ENCODE results near the gene LACC1. TPM values are rescaled to one million over a fixed set of nuclear protein-coding genes. Genes with fewer than 3 reads are reported as not detected.

Gene LACC1
- total and polyA plus RNA-seq, 2 of the 8 experiments (the other 6 are each of a cell fraction or from before 2014, with no cell fraction given), result 0.57 to 3.6 TPM

- H3K4me1 ChIP-seq (replicated peaks in 1 of 4; ENCODE audit: control insufficient read depth in 3 of 4, insufficient read depth in 4 of 4, low read length in 3 of 4), result no peaks in the 10 kb centered on the region
- no peak for DNase-seq (ENCODE audit: low read depth in 1 of 2, low spot score in 2 of 2)
- H2AFZ ChIP-seq (ENCODE audit: low read length), result no peak overlapping the region
- H3K36me3 ChIP-seq (ENCODE audit: control insufficient read depth in 2 of 4, insufficient read depth in 4 of 4, low read length in 3 of 4), result no peaks in the 10 kb centered on the region
- no peak overlapping the region for H3K14ac ChIP-seq (ENCODE audit: insufficient read length)
- no peaks in the 10 kb centered on the region for H3K79me1 ChIP-seq (ENCODE audit: low read depth, low read length)
- H2BK20ac ChIP-seq (ENCODE audit: low read length), result no peak overlapping the region
- no peak overlapping the region for H3K4ac ChIP-seq (replicated peaks; ENCODE audit: insufficient read length, low read depth, low read length)
- no peak overlapping the region for H3K4me2 ChIP-seq (ENCODE audit: insufficient read depth in 1 of 2, low read depth in 2 of 2, low read length in 2 of 2)
- H3K27me3 ChIP-seq (replicated peaks in 1 of 4; ENCODE audit: control insufficient read depth in 3 of 4, extremely low read depth in 1 of 4, insufficient read depth in 3 of 4, low read length in 3 of 4), result peaks cover 0 to 1% (median 0%) of the 10 kb centered on the region in 4 experiments; a peak in 1 of 7 replicates
- H3K23ac ChIP-seq (ENCODE audit: insufficient read length), result no peak overlapping the region
- ChIA-PET POLR2A (ENCODE audit: partially characterized antibody) (no interaction called here), CTCF (ENCODE audit: partially characterized antibody) (interaction anchor here (0.6 to 2.5 kb wide), 4 partner anchors 13 to 473 kb away, joined by 3 to 19 read pairs (median 5); no protein-coding TSS in a partner anchor)
- no peak for TF ChIP-seq SIX5 (IDR thresholded peaks at IDR 0.05; ENCODE audit: low read depth, low read length)
- TF ChIP-seq E2F6 (IDR thresholded peaks at IDR 0.05), result no peak
- TF ChIP-seq HDAC6 (IDR thresholded peaks at IDR 0.05; ENCODE audit: low read depth, low read length), result no peak
- TF ChIP-seq TAF1 (IDR thresholded peaks at IDR 0.05; ENCODE audit: low read depth, low read length), result no peak
- no peak for TF ChIP-seq BRCA1 (IDR thresholded peaks at IDR 0.05; ENCODE audit: low read depth, low read length)
- no peak for TF ChIP-seq BACH1 (IDR thresholded peaks at IDR 0.05; ENCODE audit: low read length)
- no peaks in the 10 kb centered on the region for H3K79me2 ChIP-seq (ENCODE audit: control insufficient read depth in 1 of 2, insufficient read depth in 2 of 2, low read length in 2 of 2)
- H2BK120ac ChIP-seq (replicated peaks; ENCODE audit: low read depth, low read length), result no peak overlapping the region
- H4K91ac ChIP-seq (replicated peaks; ENCODE audit: insufficient read length, low read length), result no peak overlapping the region
- H4K8ac ChIP-seq (ENCODE audit: extremely low read depth, insufficient read depth, low read length), result no peak overlapping the region
- H2BK15ac ChIP-seq (ENCODE audit: low read length), result no peak overlapping the region
- H2AK5ac ChIP-seq (ENCODE audit: low read depth, low read length), result no peak overlapping the region
- H3K4me3 ChIP-seq (ENCODE audit: extremely low read depth in 1 of 4, insufficient read depth in 2 of 4, low read depth in 3 of 4, low read length in 4 of 4), result no peak overlapping the region
- H4K5ac ChIP-seq (ENCODE audit: insufficient read length, low read depth, low read length), result no peak overlapping the region
- H2BK12ac ChIP-seq (ENCODE audit: low read depth, low read length), result no peak overlapping the region
- no peak for FAIRE-seq
- H2BK5ac ChIP-seq (ENCODE audit: low read depth, low read length), result no peak overlapping the region
- 80% methylated on average over 2 of the region's 2 CpGs; no CpG with 5 or more reads in 1 of the 2 experiments for WGBS, 2 experiments (ENCODE audit: extremely low coverage in 1 of 2, insufficient coverage in 1 of 2, insufficient read length in 1 of 2, insufficient replicate concordance in 2 of 2, low coverage in 1 of 2, low lambda C conversion rate in 2 of 2, missing lambda C conversion rate in 1 of 2)
- H3K56ac ChIP-seq (replicated peaks; ENCODE audit: insufficient read length, low read depth, low read length), result no peak overlapping the region
- H3K18ac ChIP-seq (ENCODE audit: extremely low read depth, low read length), result no peak overlapping the region
- no peaks in the 10 kb centered on the region for H4K20me1 ChIP-seq (replicated peaks in 1 of 2; ENCODE audit: control insufficient read depth in 1 of 2, insufficient read depth in 2 of 2, low read length in 2 of 2)
- no peaks in the 10 kb centered on the region for H3K9me3 ChIP-seq (ENCODE audit: insufficient read depth in 2 of 2, low read depth in 1 of 2, low read length in 1 of 2)
- no peaks in the 10 kb centered on the region for H3K23me2 ChIP-seq (ENCODE audit: low read depth, low read length)
- no peak overlapping the region for H3K27ac ChIP-seq (ENCODE audit: low read depth, low read length)
- H3K9ac ChIP-seq (replicated peaks in 1 of 4; ENCODE audit: extremely low read depth in 1 of 4, low read depth in 3 of 4, low read length in 3 of 4), result no peak overlapping the region
These were observed 16.2 kb downstream of the LACC1 start for GRCh38 chr13:43895940-43896339.
